ENCODE data around the gene CABP2.
"Not testable (repeated sequence)": the region's sequence is repeated elsewhere in the genome, so short reads cannot be mapped to it uniquely, and the experiment has no call there.

Gene CABP2

GRCh38 chr11:67551127-67551526 lies 27.9 kb upstream of the CABP2 start:
- Histone ChIP-seq H4K20me1 (ENCODE audit: insufficient read depth, low read length) (no peaks in the 10 kb centered on the region), H3K9me3 (ENCODE audit: low read length) (peaks cover 12% of the 10 kb centered on the region), H3K4me3 (ENCODE audit: low read depth, low read length, poor library complexity, severe bottlenecking) (no peak overlapping the region), H3K27ac (ENCODE audit: low read depth, low read length, poor library complexity, severe bottlenecking) (no peak overlapping the region), H3K79me2 (ENCODE audit: insufficient read depth, low read length) (no peaks in the 10 kb centered on the region), H3K36me3 (ENCODE audit: insufficient read depth, low read length) (no peaks in the 10 kb centered on the region), H2AFZ (ENCODE audit: low read length) (no peak overlapping the region), H3K4me1 (ENCODE audit: insufficient read depth, low read length, severe bottlenecking) (no peaks in the 10 kb centered on the region), H3K9ac (ENCODE audit: low read length) (no peak overlapping the region), H3K4me2 (ENCODE audit: low read length) (no peak overlapping the region), H3K27me3 (ENCODE audit: insufficient read depth, low read length) (no peaks in the 10 kb centered on the region; the same call in 1 of the 2 replicates), H3K9me2 (ENCODE audit: low read depth, low read length) (no peaks in the 10 kb centered on the region), H3F3A (ENCODE audit: insufficient read depth, low read length) (no peaks in the 10 kb centered on the region)
- no peak for TF ChIP-seq EZH2 (IDR thresholded peaks at IDR 0.05; ENCODE audit: borderline replicate concordance, low read length)
- no peak for TF ChIP-seq CTCF (IDR thresholded peaks at IDR 0.05; ENCODE audit: low read length)

- H3K27me3 ChIP-seq (ENCODE audit: insufficient read depth, low read length), result no peaks in the 10 kb centered on the region
- no peak overlapping the region for H3K27ac ChIP-seq (ENCODE audit: low read depth, low read length, poor library complexity, severe bottlenecking)
- H3K4me2 ChIP-seq (ENCODE audit: low read length), result no peak overlapping the region
- no peaks in the 10 kb centered on the region for H3F3A ChIP-seq (ENCODE audit: insufficient read depth, low read length)
- H3K4me1 ChIP-seq (ENCODE audit: insufficient read depth, low read length, severe bottlenecking), result peaks cover 10% of the 10 kb centered on the region
- H3K36me3 ChIP-seq (ENCODE audit: insufficient read depth, low read length), result no peaks in the 10 kb centered on the region
- H3K9me3 ChIP-seq (ENCODE audit: low read length), result peaks cover 12% of the 10 kb centered on the region
- no peak overlapping the region for H2AFZ ChIP-seq (ENCODE audit: low read length)
- no peak overlapping the region for H3K4me3 ChIP-seq (ENCODE audit: low read depth, low read length, poor library complexity, severe bottlenecking)
- no peak overlapping the region for H3K9ac ChIP-seq (ENCODE audit: low read length)
- no peaks in the 10 kb centered on the region for H3K79me2 ChIP-seq (ENCODE audit: insufficient read depth, low read length)
- TF ChIP-seq CTCF (IDR thresholded peaks at IDR 0.05; ENCODE audit: low read length) (no peak), EZH2 (IDR thresholded peaks at IDR 0.05; ENCODE audit: borderline replicate concordance, low read length) (no peak)
- H4K20me1 ChIP-seq (ENCODE audit: insufficient read depth, low read length), result no peaks in the 10 kb centered on the region
- H3K9me2 ChIP-seq (ENCODE audit: low read depth, low read length), result no peaks in the 10 kb centered on the region
Measured at GRCh38 chr11:67548555-67549110, 25.4 kb upstream of the CABP2 start.

GRCh38 chr11:67548112-67548511 lies 24.9 kb upstream of the CABP2 start:
- not testable (repeated sequence) for H3K79me2 ChIP-seq (ENCODE audit: insufficient read depth, low read length); H3K9ac ChIP-seq (ENCODE audit: low read length); H2AFZ ChIP-seq (ENCODE audit: low read length); H3K4me1 ChIP-seq (ENCODE audit: insufficient read depth, low read length, severe bottlenecking); H3K4me2 ChIP-seq (ENCODE audit: low read length); H3K9me2 ChIP-seq (ENCODE audit: low read depth, low read length); H3K27me3 ChIP-seq (ENCODE audit: insufficient read depth, low read length); H3F3A ChIP-seq (ENCODE audit: insufficient read depth, low read length); H3K27ac ChIP-seq (ENCODE audit: low read depth, low read length, poor library complexity, severe bottlenecking); H4K20me1 ChIP-seq (ENCODE audit: insufficient read depth, low read length); H3K4me3 ChIP-seq (ENCODE audit: low read depth, low read length, poor library complexity, severe bottlenecking); H3K36me3 ChIP-seq (ENCODE audit: insufficient read depth, low read length)
- H3K9me3 ChIP-seq (ENCODE audit: low read length), result peaks cover 12% of the 10 kb centered on the region

GRCh38 chr11:67545280-67545679 lies 22.0 kb upstream of the CABP2 start:
- H3K4me3 ChIP-seq (ENCODE audit: low read depth, low read length, poor library complexity, severe bottlenecking), result no peak overlapping the region
- no peak overlapping the region for H2AFZ ChIP-seq (ENCODE audit: low read length)
- TF ChIP-seq CTCF (IDR thresholded peaks at IDR 0.05; ENCODE audit: low read length), result no peak
- no peak for TF ChIP-seq EZH2 (IDR thresholded peaks at IDR 0.05; ENCODE audit: borderline replicate concordance, low read length)
- H3K4me2 ChIP-seq (ENCODE audit: low read length), result no peak overlapping the region
- H3K4me1 ChIP-seq (ENCODE audit: insufficient read depth, low read length, severe bottlenecking), result peaks cover 10% of the 10 kb centered on the region
- H3F3A ChIP-seq (ENCODE audit: insufficient read depth, low read length), result no peaks in the 10 kb centered on the region
- H4K20me1 ChIP-seq (ENCODE audit: insufficient read depth, low read length), result no peaks in the 10 kb centered on the region
- H3K79me2 ChIP-seq (ENCODE audit: insufficient read depth, low read length), result no peaks in the 10 kb centered on the region
- no peaks in the 10 kb centered on the region for H3K9me2 ChIP-seq (ENCODE audit: low read depth, low read length)
- H3K9ac ChIP-seq (ENCODE audit: low read length), result no peak overlapping the region
- no peaks in the 10 kb centered on the region for H3K36me3 ChIP-seq (ENCODE audit: insufficient read depth, low read length)
- no peak overlapping the region for H3K27ac ChIP-seq (ENCODE audit: low read depth, low read length, poor library complexity, severe bottlenecking)
- H3K9me3 ChIP-seq (ENCODE audit: low read length), result no peaks in the 10 kb centered on the region
- H3K27me3 ChIP-seq (ENCODE audit: insufficient read depth, low read length), result no peaks in the 10 kb centered on the region; the same call in 1 of the 2 replicates
